Measurements from ENCODE around the gene BCL7A. TPM values are rescaled to one million over a fixed set of nuclear protein-coding genes. Genes with fewer than 3 reads are reported as not detected.

Gene BCL7A
- polyA plus RNA-seq, 3 donors: 0.34 to 0.79 (median 0.56) TPM

- Histone ChIP-seq H4K20me1 (ENCODE audit: insufficient read depth, low read length) (no peaks in the 10 kb centered on the region), H3K9me3 (replicated peaks in 1 of 2; ENCODE audit: control insufficient read depth in 1 of 2, insufficient read depth in 1 of 2, low read length in 2 of 2) (no peaks in the 10 kb centered on the region), H3K4me1 (ENCODE audit: control insufficient read depth in 1 of 2, insufficient read depth in 2 of 2, low read length in 2 of 2) (peaks cover 9% of the 10 kb centered on the region in 2 donors), H3K27me3 (ENCODE audit: control insufficient read depth in 2 of 2, insufficient read depth in 2 of 2, low read length in 2 of 2) (no peaks in the 10 kb centered on the region), H3K4me2 (replicated peaks; ENCODE audit: extremely low read depth, low read length, poor library complexity, severe bottlenecking) (no peak overlapping the region), H3K4me3 (replicated peaks in 1 of 3; ENCODE audit: low read depth in 2 of 3, low read length in 3 of 3) (no peak overlapping the region), H3K36me3 (replicated peaks in 1 of 2; ENCODE audit: control insufficient read depth in 1 of 2, insufficient read depth in 2 of 2, low read length in 2 of 2) (no peaks in the 10 kb centered on the region), H3K27ac (ENCODE audit: low read depth in 1 of 2, low read length in 2 of 2) (no peak overlapping the region), H3K9ac (ENCODE audit: insufficient read depth, low read length, poor library complexity, severe bottlenecking) (no peak overlapping the region), H3K79me2 (ENCODE audit: insufficient read depth, low read length) (no peaks in the 10 kb centered on the region), H2AFZ (ENCODE audit: insufficient read depth, low read depth, low read length, poor library complexity, severe bottlenecking) (no peak overlapping the region)
- 95% methylated on average over 7 of the region's 7 CpGs for WGBS (ENCODE audit: insufficient coverage)
- H3K36me3 Mint-ChIP-seq: peaks cover 0 to 45% of the 10 kb centered on the region in 2 donors
- peak overlapping the region in 1 of 7 donors; percentile 32 for H3K27ac Mint-ChIP-seq
- no peak overlapping the region for H3K4me3 Mint-ChIP-seq
- no peaks in the 10 kb centered on the region for H3K9me3 Mint-ChIP-seq
- intact Hi-C loops (cut with micrococcal nuclease): no loop called here
- H3K27me3 Mint-ChIP-seq (ENCODE audit: low read depth in 3 of 3): peaks cover 0 to 2% (median 0%) of the 10 kb centered on the region in 3 donors
- no peak for TF ChIP-seq CTCF (IDR thresholded peaks at IDR 0.05)
- DNase-seq: no peak
- peaks cover 6% of the 10 kb centered on the region for H3K4me1 Mint-ChIP-seq
Measured at GRCh38 chr12:122045262-122045661, 23.6 kb downstream of the BCL7A start.

- no peak overlapping the region for H3K4me3 ChIP-seq (replicated peaks in 1 of 3; ENCODE audit: low read depth in 2 of 3, low read length in 3 of 3)
- no peak overlapping the region for H3K27ac ChIP-seq (ENCODE audit: low read depth in 1 of 2, low read length in 2 of 2)
- H3K79me2 ChIP-seq (ENCODE audit: insufficient read depth, low read length): no peaks in the 10 kb centered on the region
- H3K36me3 ChIP-seq (replicated peaks in 1 of 2; ENCODE audit: control insufficient read depth in 1 of 2, insufficient read depth in 2 of 2, low read length in 2 of 2): no peaks in the 10 kb centered on the region
- Mint-ChIP-seq H3K4me3 (no peak overlapping the region), H3K27ac (peak overlapping the region in 1 of 7 donors; percentile 41), H3K9me3 (peaks cover 0 to 1% (median 0%) of the 10 kb centered on the region in 7 donors), H3K27me3 (ENCODE audit: low read depth in 3 of 3) (peaks cover 0 to 2% (median 0%) of the 10 kb centered on the region in 3 donors), H3K4me1 (peaks cover 6% of the 10 kb centered on the region), H3K36me3 (peaks cover 0 to 40% of the 10 kb centered on the region in 2 donors)
- no peak overlapping the region for H3K4me2 ChIP-seq (replicated peaks; ENCODE audit: extremely low read depth, low read length, poor library complexity, severe bottlenecking)
- DNase-seq: no peak
- H3K9ac ChIP-seq (ENCODE audit: insufficient read depth, low read length, poor library complexity, severe bottlenecking): no peak overlapping the region
- TF ChIP-seq CTCF (IDR thresholded peaks at IDR 0.05): no peak
- H3K9me3 ChIP-seq (replicated peaks in 1 of 2; ENCODE audit: control insufficient read depth in 1 of 2, insufficient read depth in 1 of 2, low read length in 2 of 2): no peaks in the 10 kb centered on the region
- intact Hi-C loops (cut with micrococcal nuclease): no loop called here
- H3K4me1 ChIP-seq (ENCODE audit: control insufficient read depth in 1 of 2, insufficient read depth in 2 of 2, low read length in 2 of 2): peaks cover 9% of the 10 kb centered on the region in 2 donors
- no peaks in the 10 kb centered on the region for H4K20me1 ChIP-seq (ENCODE audit: insufficient read depth, low read length)
- no peak overlapping the region for H2AFZ ChIP-seq (ENCODE audit: insufficient read depth, low read depth, low read length, poor library complexity, severe bottlenecking)
- 88% methylated on average over 7 of the region's 7 CpGs for WGBS (ENCODE audit: insufficient coverage)
- H3K27me3 ChIP-seq (ENCODE audit: control insufficient read depth in 2 of 2, insufficient read depth in 2 of 2, low read length in 2 of 2): no peaks in the 10 kb centered on the region
Measured at GRCh38 chr12:122046145-122046544, 24.5 kb downstream of the BCL7A start.

All from CD14-positive monocyte (primary cell).